GM18499 (cell line): ENCODE results near the gene MINDY4.

Experiments used
- ATAC-seq: cut with Tn5 transposase; IDR thresholded peaks from one replicate; pipeline ENCODE4 v1.9.1; 2021; ENCODE audit warnings: moderate number of reproducible peaks; ENCODE audit not compliant: insufficient read depth, unreplicated experiment

MINDY4 gene

GRCh38 chr7:30894866-30895605 is 123.8 kb downstream of the MINDY4 start:
- ATAC-seq: no peak

GRCh38 chr7:30896036-30896435 is 124.8 kb downstream of the MINDY4 start:
- ATAC-seq: no peak

- ATAC-seq: no peak
Observed at GRCh38 chr7:30896783-30897637, 125.8 kb downstream of the MINDY4 start.

- ATAC-seq: no peak
Observed at GRCh38 chr7:30897770-30898169, 126.6 kb downstream of the MINDY4 start.

- ATAC-seq: no peak
Observed at GRCh38 chr7:30898411-30898810, 127.2 kb downstream of the MINDY4 start.

GRCh38 chr7:30899066-30899465 is 127.8 kb downstream of the MINDY4 start:
- ATAC-seq: no peak

GRCh38 chr7:30899630-30900029 is 128.4 kb downstream of the MINDY4 start:
- ATAC-seq: no peak

- no peak for ATAC-seq
Observed at GRCh38 chr7:30900053-30900452, 128.8 kb downstream of the MINDY4 start.

- no peak for ATAC-seq
Observed at GRCh38 chr7:30900803-30901362, 129.7 kb downstream of the MINDY4 start.

GRCh38 chr7:30901856-30902255 is 130.6 kb downstream of the MINDY4 start:
- ATAC-seq: no peak

GRCh38 chr7:30902466-30902865 is 131.2 kb downstream of the MINDY4 start:
- no peak for ATAC-seq

GRCh38 chr7:30903146-30903545 is 131.9 kb downstream of the MINDY4 start:
- ATAC-seq: no peak

GRCh38 chr7:30904561-30904960 is 133.3 kb downstream of the MINDY4 start:
- ATAC-seq: no peak

- ATAC-seq: no peak
Observed at GRCh38 chr7:30905078-30906012, 134.1 kb downstream of the MINDY4 start.

GRCh38 chr7:30906014-30906413 is 134.8 kb downstream of the MINDY4 start:
- ATAC-seq: no peak

- ATAC-seq: no peak
Observed at GRCh38 chr7:30906515-30907240, 135.5 kb downstream of the MINDY4 start.

GRCh38 chr7:30907527-30908267 is 136.5 kb downstream of the MINDY4 start:
- ATAC-seq: no peak

GRCh38 chr7:30908681-30909080 is 137.5 kb downstream of the MINDY4 start:
- no peak for ATAC-seq

- no peak for ATAC-seq
Observed at GRCh38 chr7:30909431-30909830, 138.2 kb downstream of the MINDY4 start.
